HG03064 (cell line): ENCODE data around the gene ZNF362.

Source experiments
- ATAC-seq: cut with Tn5 transposase; IDR thresholded peaks from one replicate; pipeline ENCODE4 v1.9.1; 2021; ENCODE audit warnings: low read depth; ENCODE audit not compliant: unreplicated experiment

ZNF362 gene

DNA sequence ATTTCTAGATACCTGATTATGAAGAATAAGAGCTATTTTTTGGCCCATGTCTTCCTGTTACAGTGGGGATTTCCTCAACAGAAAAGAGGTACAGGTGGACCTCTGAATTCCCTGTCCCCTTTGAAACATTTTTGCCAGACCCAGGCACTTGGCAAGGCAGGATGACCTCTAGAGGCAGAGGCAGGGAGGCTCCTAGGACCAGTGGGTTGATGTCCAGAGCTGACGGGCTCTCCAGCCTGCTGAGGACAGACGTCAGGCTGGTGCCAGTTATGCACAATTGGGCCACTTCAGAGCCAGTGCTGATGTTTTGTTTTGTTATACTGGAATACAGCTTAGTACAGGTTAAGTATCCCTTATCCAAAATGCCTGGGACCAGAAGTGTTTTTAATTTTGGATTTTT, 83.1 kb downstream of the ZNF362 start:
- no peak for ATAC-seq

DNA sequence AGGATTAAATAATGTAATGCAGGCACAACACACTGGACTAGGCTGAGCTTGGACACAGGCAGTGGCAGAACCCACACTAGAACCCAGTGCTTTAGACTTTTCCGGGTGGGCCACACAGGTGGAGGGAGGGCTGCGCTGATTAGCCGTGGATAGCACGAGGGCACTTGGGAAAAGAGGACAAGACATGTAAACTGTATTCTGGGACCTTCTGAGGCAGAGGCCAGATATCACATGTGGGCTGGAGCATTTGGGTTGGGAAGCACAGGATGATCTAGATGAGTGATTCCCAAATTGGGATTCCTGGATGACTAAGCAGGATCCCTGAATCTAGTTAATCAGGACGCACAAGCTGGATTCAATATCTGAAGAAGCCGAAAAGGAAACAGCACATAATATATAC, 84.9 kb downstream of the ZNF362 start:
- no peak for ATAC-seq

DNA sequence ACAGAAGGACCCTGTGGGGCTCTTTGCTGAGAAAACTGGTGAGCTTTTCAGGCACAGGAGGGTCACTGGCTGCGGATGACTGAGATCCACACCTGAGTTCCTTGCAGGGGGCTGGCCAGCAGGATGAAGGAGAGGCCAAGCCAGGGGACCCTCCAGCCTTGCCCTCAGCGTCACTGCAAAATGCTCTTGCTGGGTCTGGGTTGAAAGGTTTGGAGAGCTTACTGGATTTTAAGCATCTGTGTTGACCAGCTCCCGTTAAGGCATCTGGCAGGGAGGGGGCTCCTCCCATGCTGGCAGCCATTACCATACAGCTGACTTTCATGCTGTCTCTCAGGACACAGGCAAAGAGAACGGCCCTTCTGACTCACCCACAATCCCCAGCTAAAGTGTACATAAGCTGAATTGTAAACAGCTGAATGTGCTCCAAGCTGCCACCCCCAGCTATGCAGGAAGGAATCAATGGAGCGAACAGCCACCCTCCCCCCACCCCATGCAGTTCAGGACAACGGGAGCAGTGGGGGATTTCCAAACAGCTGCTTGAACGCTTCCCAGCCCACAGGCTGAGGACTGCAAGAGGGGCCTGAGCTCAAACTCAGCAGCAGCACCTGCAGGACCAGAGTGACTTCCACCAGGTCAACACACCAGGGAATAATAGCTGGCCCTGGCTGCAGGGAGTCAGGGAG, 85.9 kb downstream of the ZNF362 start:
- ATAC-seq, result no peak

DNA sequence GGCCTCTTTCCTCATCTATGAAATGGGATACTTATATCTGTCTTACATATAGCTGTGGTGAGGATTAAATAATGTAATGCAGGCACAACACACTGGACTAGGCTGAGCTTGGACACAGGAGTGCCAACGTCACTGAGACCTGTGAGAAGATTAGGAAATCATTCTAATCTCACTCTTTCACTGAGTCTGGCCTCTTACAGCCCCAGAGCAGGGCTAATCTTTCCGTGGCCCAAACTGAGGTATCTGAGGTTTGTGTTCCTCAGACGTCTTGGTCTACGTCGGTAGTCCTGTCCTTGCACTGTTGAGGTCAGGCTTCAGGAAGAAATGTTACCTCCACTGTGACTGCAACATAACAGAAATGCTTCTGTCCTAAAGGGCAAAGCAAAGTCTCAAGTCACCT, 87.2 kb downstream of the ZNF362 start:
- no peak for ATAC-seq

DNA sequence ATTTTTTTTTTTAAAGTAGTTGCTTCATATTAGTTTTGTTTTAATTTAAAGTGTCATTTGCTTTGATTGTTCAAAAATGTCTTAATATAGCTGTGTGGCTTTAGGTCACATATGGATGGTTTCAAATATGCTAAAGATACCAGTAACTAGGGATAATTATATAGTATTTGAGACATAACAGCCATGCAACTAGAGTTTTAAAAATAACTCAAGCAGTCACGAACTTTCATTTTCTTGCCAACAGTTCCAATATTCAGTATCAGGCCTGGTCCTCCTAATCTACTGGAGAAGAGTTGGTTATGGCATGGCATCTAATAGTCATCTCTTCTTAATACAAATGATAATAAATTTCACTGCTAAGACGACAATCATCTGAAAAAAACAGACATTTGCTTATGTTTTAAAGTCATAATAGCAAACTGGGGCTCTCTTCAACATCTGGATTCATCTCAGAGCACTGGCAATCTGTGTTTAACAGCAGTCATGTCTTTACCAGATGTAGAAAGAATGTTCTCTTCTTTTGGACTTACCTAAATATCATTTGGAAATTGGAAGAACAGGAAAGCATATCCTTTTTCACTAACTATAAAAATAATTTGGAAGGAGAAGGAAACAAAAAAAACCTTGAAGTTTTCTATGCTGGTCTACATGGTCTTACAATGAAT, 88.7 kb downstream of the ZNF362 start:
- ATAC-seq, result no peak

DNA sequence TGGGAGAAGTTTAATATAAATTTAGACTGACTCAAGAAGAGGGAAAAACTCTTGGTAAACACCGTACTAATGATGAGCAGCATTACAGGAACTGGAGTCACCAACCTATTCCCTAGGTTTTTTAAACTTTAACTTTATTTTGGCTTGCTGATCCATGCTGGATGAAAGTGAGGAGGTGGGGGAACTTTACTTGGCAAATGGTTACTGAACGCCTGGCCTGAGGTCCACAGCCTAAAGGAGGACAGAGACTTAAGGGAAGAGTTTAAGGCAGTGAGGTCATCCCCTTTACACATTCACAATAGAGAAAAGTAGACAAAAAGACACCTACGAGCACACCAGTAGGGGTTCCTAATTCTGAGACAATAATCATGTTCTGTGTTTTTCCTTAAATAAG, 90.2 kb downstream of the ZNF362 start:
- ATAC-seq, result no peak

DNA sequence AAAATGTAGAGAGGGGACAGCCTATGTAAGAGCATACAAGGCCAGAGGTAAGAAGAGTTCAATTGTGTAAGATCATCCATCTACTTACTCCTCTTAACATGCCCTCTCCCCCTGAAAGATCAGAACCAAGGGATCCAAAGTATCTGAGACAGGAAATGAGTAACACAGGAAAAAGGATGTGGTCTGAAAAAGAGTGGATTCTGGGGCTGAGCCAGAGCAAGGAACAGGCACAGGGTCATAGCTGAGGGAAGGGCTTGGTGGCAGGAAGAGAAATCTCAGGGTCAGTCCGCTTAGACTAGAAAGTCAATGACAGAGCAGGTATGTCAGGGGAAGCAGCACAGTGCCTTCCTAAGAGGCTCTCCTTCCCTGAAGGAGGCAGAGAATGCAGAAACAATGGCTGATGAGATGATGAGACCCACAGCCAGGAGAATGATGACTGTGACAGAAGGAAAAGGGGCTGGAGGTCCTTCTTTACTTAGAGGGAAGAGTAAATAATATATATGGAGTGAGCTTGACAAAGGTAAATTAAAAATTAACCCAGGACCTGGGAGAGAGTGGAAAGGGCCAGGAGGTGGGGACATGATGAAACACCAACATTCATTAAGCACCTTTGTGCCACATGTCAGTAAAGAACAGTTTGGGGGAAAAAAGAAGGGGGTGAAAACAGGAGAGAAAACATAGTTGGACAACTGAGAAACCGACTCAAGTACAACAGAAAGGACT, 90.8 kb downstream of the ZNF362 start:
- no peak for ATAC-seq

DNA sequence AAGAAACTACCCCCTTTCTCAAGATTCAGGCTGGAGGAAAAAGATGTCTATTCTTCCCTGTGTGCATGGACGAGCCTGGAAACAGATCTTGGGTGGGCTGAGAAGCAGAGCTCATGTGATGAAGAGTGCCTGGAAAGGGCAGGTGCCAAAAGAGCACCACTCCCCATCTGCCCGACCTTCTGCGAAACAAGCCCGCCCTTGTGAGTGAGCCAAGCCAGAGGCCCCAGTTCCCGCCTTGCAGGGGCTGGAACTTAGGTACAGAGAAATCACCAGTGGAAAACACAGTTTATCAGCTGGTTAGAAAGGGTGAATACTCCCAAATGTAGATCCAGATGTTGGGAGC, 91.3 kb downstream of the ZNF362 start:
- no peak for ATAC-seq

DNA sequence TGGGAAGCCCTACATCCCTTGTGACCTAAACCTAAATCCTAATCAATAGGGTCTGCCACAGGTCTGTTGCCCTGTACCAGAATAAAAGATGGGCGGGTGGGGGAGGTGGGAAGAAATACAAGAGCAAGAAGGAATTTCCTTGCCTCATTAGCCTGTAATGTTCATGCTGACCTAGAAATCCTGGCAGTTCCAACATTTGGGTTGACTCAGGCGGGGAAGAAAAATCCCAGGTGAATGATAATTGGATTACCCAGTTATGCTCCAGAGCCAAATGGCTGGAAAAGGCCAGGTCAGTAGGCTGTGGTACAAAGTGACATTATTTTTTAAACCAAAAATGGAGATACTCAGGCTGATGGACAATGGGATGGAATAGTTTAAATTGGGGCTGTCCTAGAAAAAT, 91.9 kb downstream of the ZNF362 start:
- no peak for ATAC-seq

DNA sequence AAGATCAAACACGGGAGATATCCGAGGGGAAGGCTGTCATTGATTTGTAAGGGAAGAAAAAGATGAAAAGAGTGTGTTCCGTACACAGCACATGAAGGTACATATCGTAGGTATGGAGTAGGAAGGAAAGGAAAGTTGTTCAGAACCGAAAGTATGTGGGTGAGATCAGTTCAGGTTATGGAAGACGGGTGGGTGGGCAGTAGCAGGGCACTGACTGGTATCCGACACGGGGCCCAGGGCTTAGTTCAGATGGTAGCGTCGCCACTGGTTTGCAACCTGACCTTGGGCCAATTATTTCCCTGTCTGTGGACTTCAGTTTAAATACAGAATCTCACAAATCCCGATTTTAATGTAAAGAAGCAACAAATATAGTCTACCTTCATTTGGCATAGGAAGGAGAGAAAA, 92.4 kb downstream of the ZNF362 start:
- no peak for ATAC-seq

DNA sequence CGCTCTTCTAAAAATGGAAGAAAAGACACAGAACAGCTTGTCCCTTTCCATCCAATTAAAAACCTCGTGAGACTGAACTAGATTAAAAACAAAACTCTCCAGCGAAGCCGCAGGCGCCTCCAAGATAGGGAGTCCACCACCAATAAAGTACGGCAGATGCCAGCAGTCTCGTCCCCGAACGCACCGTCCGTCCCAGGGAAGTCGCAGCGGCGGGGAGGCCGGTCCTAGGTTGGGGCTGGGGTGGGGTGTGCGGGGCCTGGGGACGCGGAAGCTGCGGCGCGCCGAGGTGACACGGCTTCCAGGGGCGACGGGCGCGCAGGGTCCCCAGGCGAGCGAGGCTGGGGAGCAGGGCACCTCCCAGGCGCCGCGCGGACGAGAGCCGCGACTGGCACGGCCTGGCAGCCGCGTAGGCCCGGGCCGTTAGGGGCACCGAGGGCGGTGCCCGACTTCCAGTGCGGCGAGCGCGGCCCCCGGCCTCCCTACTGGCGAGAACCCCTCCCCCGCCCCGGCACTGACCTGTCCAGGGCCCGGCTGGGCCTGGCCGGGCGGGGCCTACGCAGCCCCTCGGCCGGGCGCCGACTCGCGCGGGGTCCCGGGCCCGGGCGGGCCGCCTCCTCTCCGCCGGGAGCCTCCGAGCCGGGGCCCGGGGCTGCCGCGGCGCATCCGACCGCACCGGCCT, 92.9 kb downstream of the ZNF362 start:
- ATAC-seq, result peak; percentile 34

DNA sequence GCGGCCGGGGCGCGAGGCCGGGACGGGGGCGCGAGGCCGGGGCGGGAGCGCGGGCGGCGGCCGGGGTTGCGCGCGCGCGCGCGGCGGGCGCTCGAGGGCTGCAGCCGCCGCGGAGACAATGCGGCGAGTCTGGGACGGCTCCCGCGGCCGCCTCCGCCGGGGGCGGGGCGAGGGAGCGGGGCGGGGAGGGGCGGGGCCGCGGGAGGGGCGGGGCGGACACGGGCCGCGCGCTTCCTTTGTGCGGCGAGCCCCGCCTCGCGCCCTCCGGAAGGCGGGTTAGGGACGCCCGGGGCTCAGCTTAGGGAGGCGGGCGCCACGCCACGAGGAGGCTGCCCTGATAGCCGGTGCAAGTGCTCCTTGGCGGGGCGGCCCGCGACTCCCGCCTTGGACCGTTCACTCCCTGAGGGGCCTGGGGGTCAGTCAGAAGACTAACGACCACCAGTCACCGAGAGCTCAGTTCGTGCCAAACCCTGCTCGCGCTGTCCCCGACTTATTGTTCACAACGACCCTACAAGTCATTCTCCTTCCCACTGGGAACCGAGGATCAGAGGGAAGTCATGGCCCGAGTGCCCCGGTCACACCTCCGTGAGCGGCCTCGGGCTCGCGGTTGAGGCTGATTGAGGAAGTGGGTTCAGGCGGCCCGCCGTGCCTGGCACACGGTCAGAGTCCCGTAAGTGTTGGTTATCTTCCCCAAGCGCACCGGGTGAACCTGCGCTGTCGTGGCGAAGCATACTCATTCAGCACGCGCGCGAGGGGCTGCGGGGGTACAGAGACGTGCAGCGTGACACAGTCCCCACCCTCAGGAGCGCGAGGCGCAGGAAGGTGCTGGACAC, 93.7 kb downstream of the ZNF362 start:
- peak; percentile 74 for ATAC-seq
